ENCODE measurements around the gene PGBD5.

DNA sequence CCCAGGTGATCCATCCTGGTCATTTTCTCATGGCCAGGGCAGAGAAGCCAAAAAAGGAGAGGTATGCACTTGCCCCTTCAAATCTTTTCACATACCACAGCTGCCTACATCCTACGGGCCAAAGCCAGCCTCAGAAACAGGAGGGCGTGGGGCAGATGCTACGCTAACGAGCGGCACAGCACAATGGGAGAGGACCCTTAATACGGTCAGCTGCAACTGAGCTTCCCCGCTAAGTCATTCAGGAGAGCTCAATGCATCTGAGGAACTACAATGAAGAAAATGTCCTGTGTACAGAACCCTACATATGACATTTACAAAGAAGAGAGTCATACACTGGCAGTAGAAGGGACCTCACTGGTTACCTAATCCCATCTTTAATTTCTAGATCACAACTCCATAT lies 78.2 kb downstream of the PGBD5 start:
- TF ChIP-seq ZNF274 (IDR thresholded peaks at IDR 0.05; ENCODE audit: borderline replicate concordance, low read depth, low read length) = no peak
- TF ChIP-seq ZBTB8A (IDR thresholded peaks at IDR 0.05; ENCODE audit: partially characterized antibody) = no peak
- TF ChIP-seq, protein P1, sequence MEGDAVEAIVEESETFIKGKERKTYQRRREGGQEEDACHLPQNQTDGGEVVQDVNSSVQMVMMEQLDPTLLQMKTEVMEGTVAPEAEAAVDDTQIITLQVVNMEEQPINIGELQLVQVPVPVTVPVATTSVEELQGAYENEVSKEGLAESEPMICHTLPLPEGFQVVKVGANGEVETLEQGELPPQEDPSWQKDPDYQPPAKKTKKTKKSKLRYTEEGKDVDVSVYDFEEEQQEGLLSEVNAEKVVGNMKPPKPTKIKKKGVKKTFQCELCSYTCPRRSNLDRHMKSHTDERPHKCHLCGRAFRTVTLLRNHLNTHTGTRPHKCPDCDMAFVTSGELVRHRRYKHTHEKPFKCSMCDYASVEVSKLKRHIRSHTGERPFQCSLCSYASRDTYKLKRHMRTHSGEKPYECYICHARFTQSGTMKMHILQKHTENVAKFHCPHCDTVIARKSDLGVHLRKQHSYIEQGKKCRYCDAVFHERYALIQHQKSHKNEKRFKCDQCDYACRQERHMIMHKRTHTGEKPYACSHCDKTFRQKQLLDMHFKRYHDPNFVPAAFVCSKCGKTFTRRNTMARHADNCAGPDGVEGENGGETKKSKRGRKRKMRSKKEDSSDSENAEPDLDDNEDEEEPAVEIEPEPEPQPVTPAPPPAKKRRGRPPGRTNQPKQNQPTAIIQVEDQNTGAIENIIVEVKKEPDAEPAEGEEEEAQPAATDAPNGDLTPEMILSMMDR (IDR thresholded peaks at IDR 0.05 in 2 of 3, conservative IDR thresholded peaks at IDR 0.05 in 1 of 3; ENCODE audit: insufficient read depth in 2 of 3, low read depth in 1 of 3, low read length in 3 of 3) = no peak

Measured in K562 (cell line).